H1 (cell line): ENCODE results near the gene EVI5. TPM values are rescaled to one million over a fixed set of nuclear protein-coding genes. Genes with fewer than 3 reads are reported as not detected.

ENCODE experiments used
- CTCF ChIA-PET: fragments of 300-600 bp; sonication (Branson Sonifier 250); formaldehyde crosslinking; loops from one replicate; lab custom pipeline; 2021; ENCODE audit not compliant: partially characterized antibody; lab: Charles Lee
- POLR2A ChIA-PET: fragments of 300-600 bp; sonication (Branson Sonifier 250); formaldehyde crosslinking; loops from one replicate; lab custom pipeline; 2021; ENCODE audit warnings: inconsistent platforms; ENCODE audit not compliant: partially characterized antibody; lab: Charles Lee
- DNase-seq, 2 experiments: peaks; one replicate each; pipeline versions ENCODE4 v3.0.0 to v3.0.0-alpha.2; 2010 to 2022; ENCODE audit warnings: low spot score in 2 of 2, low read depth in 1 of 2, mixed read lengths in 1 of 2
- FAIRE-seq: peaks from 2 replicates; lab custom pipeline; 2011; peaks lifted over from hg19 to GRCh38; lab: Jason Lieb, UNC
- H2AFZ ChIP-seq: 2 replicates; pipeline ENCODE4 v1.8.1; 2012; ENCODE audit warnings: low read length, inconsistent platforms
- H2AK5ac ChIP-seq: 2 replicates; pipeline ENCODE4 v1.6.1; 2013; ENCODE audit warnings: low read depth, low read length
- H2BK120ac ChIP-seq: replicated peaks from 2 replicates; pipeline ENCODE3; 2013; ENCODE audit warnings: low read depth, low read length, inconsistent platforms
- H2BK12ac ChIP-seq: 2 replicates; pipeline ENCODE4 v1.6.1; 2013; ENCODE audit warnings: low read depth, low read length
- H2BK15ac ChIP-seq: 2 replicates; pipeline ENCODE4 v1.6.1; 2013; ENCODE audit warnings: low read length
- H2BK20ac ChIP-seq: 2 replicates; pipeline ENCODE4 v1.6.1; 2013; ENCODE audit warnings: low read length
- H2BK5ac ChIP-seq: 2 replicates; pipeline ENCODE4 v1.6.1; 2013; ENCODE audit warnings: low read depth, low read length
- H3K14ac ChIP-seq: 2 replicates; pipeline ENCODE4 v1.6.1; 2013; ENCODE audit warnings: inconsistent platforms; ENCODE audit not compliant: insufficient read length
- H3K18ac ChIP-seq: 2 replicates; pipeline ENCODE4 v1.6.1; 2013; ENCODE audit warnings: low read length; ENCODE audit errors: extremely low read depth
- H3K23ac ChIP-seq: 2 replicates; pipeline ENCODE4 v1.6.1; 2013; ENCODE audit warnings: inconsistent platforms; ENCODE audit not compliant: insufficient read length
- H3K23me2 ChIP-seq: 2 replicates; pipeline ENCODE4 v1.6.1; 2013; ENCODE audit warnings: low read depth, low read length
- H3K27ac ChIP-seq: 2 replicates; pipeline ENCODE4 v1.6.1; 2011; ENCODE audit warnings: low read depth, low read length, inconsistent platforms
- H3K27me3 ChIP-seq, 4 experiments: replicated peaks in 1 of 4; 1 replicate in 1 of 4; 2 replicates in 3 of 4; pipeline versions ENCODE4 v1.6.1 to v1.8.1; 2011 to 2013; ENCODE audit warnings: low read length in 3 of 4, mild to moderate bottlenecking in 3 of 4, inconsistent platforms in 2 of 4, mixed read lengths in 2 of 4, moderate library complexity in 1 of 4; ENCODE audit not compliant: control insufficient read depth in 3 of 4, insufficient read depth in 3 of 4; ENCODE audit errors: extremely low read depth in 1 of 4
- H3K36me3 ChIP-seq, 4 experiments: 2 replicates each; pipeline versions ENCODE4 v1.6.1 to v1.8.1; 2011 to 2013; ENCODE audit warnings: mild to moderate bottlenecking in 4 of 4, low read length in 3 of 4, moderate library complexity in 2 of 4, control low read depth in 1 of 4, inconsistent platforms in 1 of 4; ENCODE audit not compliant: insufficient read depth in 4 of 4, control insufficient read depth in 2 of 4
- H3K4ac ChIP-seq: replicated peaks from 2 replicates; pipeline ENCODE3; 2013; ENCODE audit warnings: low read length, low read depth, mixed read lengths, inconsistent platforms; ENCODE audit not compliant: insufficient read length
- H3K4me1 ChIP-seq, 4 experiments: replicated peaks in 1 of 4; 1 replicate in 1 of 4; 2 replicates in 3 of 4; pipeline versions ENCODE4 v1.6.1 to v1.8.1; 2011 to 2013; ENCODE audit warnings: low read length in 3 of 4, inconsistent platforms in 2 of 4, mixed read lengths in 1 of 4; ENCODE audit not compliant: insufficient read depth in 4 of 4, control insufficient read depth in 3 of 4
- H3K4me2 ChIP-seq, 2 experiments: 2 replicates each; pipeline versions ENCODE4 v1.6.1 to v1.8.1; 2011 to 2013; ENCODE audit warnings: low read depth in 2 of 2, low read length in 2 of 2, control low read depth in 1 of 2, inconsistent platforms in 1 of 2, mild to moderate bottlenecking in 1 of 2; ENCODE audit not compliant: insufficient read depth in 1 of 2
- H3K4me3 ChIP-seq, 4 experiments: fragments of 200-600, 300-600 bp in 1 of 4; sonication (generic), shearing (Covaris generic), sonication (Bioruptor Twin) in 1 of 4; 2 replicates each; pipeline versions ENCODE4 v1.5.1 to v1.8.1; 2011 to 2016; ENCODE audit warnings: low read length in 4 of 4, low read depth in 3 of 4, control low read depth in 2 of 4, inconsistent platforms in 2 of 4, mild to moderate bottlenecking in 2 of 4, mixed read lengths in 1 of 4, moderate library complexity in 1 of 4; ENCODE audit not compliant: insufficient read depth in 2 of 4; ENCODE audit errors: extremely low read depth in 1 of 4
- H3K56ac ChIP-seq: replicated peaks from 2 replicates; pipeline ENCODE3; 2013; ENCODE audit warnings: low read depth, mild to moderate bottlenecking, mixed read lengths, low read length, inconsistent platforms; ENCODE audit not compliant: insufficient read length
- H3K79me1 ChIP-seq: 2 replicates; pipeline ENCODE4 v1.6.1; 2013; ENCODE audit warnings: low read depth, low read length, control low read depth
- H3K79me2 ChIP-seq, 2 experiments: 2 replicates each; pipeline versions ENCODE4 v1.6.1 to v1.8.1; 2012 to 2013; ENCODE audit warnings: low read length in 2 of 2, mild to moderate bottlenecking in 2 of 2, inconsistent platforms in 1 of 2; ENCODE audit not compliant: insufficient read depth in 2 of 2, control insufficient read depth in 1 of 2
- H3K9ac ChIP-seq, 4 experiments: replicated peaks in 1 of 4; 1 replicate in 1 of 4; 2 replicates in 3 of 4; pipeline versions ENCODE4 v1.6.1 to v1.8.1; 2011 to 2013; ENCODE audit warnings: low read depth in 3 of 4, low read length in 3 of 4, control low read depth in 2 of 4, mild to moderate bottlenecking in 2 of 4, moderate library complexity in 2 of 4, inconsistent platforms in 1 of 4; ENCODE audit errors: extremely low read depth in 1 of 4
- H3K9me3 ChIP-seq, 2 experiments: 2 replicates each; pipeline versions ENCODE4 v1.6.1 to v1.8.1; 2012 to 2013; ENCODE audit warnings: mild to moderate bottlenecking in 2 of 2, moderate library complexity in 2 of 2, control low read depth in 1 of 2, inconsistent platforms in 1 of 2, low read depth in 1 of 2, low read length in 1 of 2, mixed read lengths in 1 of 2; ENCODE audit not compliant: insufficient read depth in 2 of 2
- H4K20me1 ChIP-seq, 2 experiments: replicated peaks in 1 of 2; 2 replicates each; pipeline versions ENCODE3 to v1.8.1; 2011 to 2013; ENCODE audit warnings: inconsistent platforms in 2 of 2, low read length in 2 of 2, mild to moderate bottlenecking in 1 of 2; ENCODE audit not compliant: insufficient read depth in 2 of 2, control insufficient read depth in 1 of 2
- H4K5ac ChIP-seq: 2 replicates; pipeline ENCODE4 v1.6.1; 2013; ENCODE audit warnings: low read length, low read depth, mixed read lengths, inconsistent platforms; ENCODE audit not compliant: insufficient read length
- H4K8ac ChIP-seq: 2 replicates; pipeline ENCODE4 v1.8.0; 2013; ENCODE audit warnings: mild to moderate bottlenecking, moderate library complexity, low read length, inconsistent platforms; ENCODE audit not compliant: insufficient read depth; ENCODE audit errors: extremely low read depth
- H4K91ac ChIP-seq: replicated peaks from 2 replicates; pipeline ENCODE3; 2013; ENCODE audit warnings: low read length, mixed read lengths, inconsistent platforms; ENCODE audit not compliant: insufficient read length
- BRCA1 ChIP-seq: IDR thresholded peaks from 2 replicates; pipeline ENCODE4 v1.6.1; 2012; ENCODE audit warnings: low read depth, low read length, improper control_type of control experiment
- CHD2 ChIP-seq: IDR thresholded peaks from 2 replicates; pipeline ENCODE4 v1.6.1; 2012; ENCODE audit warnings: low read length, improper control_type of control experiment
- E2F6 ChIP-seq: IDR thresholded peaks from 2 replicates; pipeline ENCODE4 v1.6.1; 2012; ENCODE audit warnings: inconsistent platforms
- FOSL1 ChIP-seq: IDR thresholded peaks from 2 replicates; pipeline ENCODE4 v1.6.1; 2011; ENCODE audit warnings: mild to moderate bottlenecking, low read depth, low read length, moderate library complexity; ENCODE audit not compliant: insufficient read depth
- GTF2F1 ChIP-seq: IDR thresholded peaks from 2 replicates; pipeline ENCODE4 v1.6.1; 2012; ENCODE audit warnings: low read depth, low read length, improper control_type of control experiment, borderline replicate concordance
- NRF1 ChIP-seq: IDR thresholded peaks from 2 replicates; pipeline ENCODE4 v1.6.1; 2011; ENCODE audit warnings: mild to moderate bottlenecking, low read depth, low read length, improper control_type of control experiment
- SIRT6 ChIP-seq: IDR thresholded peaks from one replicate; pipeline ENCODE4 v1.7.1; 2012; ENCODE audit warnings: low read length, inconsistent platforms
- SUZ12 ChIP-seq: fragments of 200-600 bp; sonication (generic); IDR thresholded peaks from 2 replicates; pipeline ENCODE4 v1.6.1; 2012; ENCODE audit warnings: mild to moderate bottlenecking, inconsistent platforms, low read length, moderate library complexity, mixed read lengths
- TAF1 ChIP-seq: IDR thresholded peaks from 2 replicates; pipeline ENCODE4 v1.6.1; 2011; ENCODE audit warnings: mild to moderate bottlenecking, low read depth, low read length
- TAF7 ChIP-seq: optimal IDR thresholded peaks from 2 replicates; pipeline ENCODE3; 2011; ENCODE audit warnings: low read depth, mild to moderate bottlenecking, inconsistent platforms, low read length, moderate library complexity, borderline replicate concordance
- YY1 ChIP-seq: IDR thresholded peaks from 2 replicates; pipeline ENCODE4 v1.6.1; 2011; ENCODE audit warnings: low read depth, mild to moderate bottlenecking, low read length
- WGBS, 2 experiments: shearing (Covaris generic) in 1 of 2; methylation state at CpG; one replicate each; pipeline versions ENCODE4 v1.1.6 to v1.1.7; 2013 to 2015; ENCODE audit warnings: low lambda C conversion rate in 2 of 2, mixed read lengths in 2 of 2, inconsistent platforms in 1 of 2, low coverage in 1 of 2, missing lambda C conversion rate in 1 of 2; ENCODE audit not compliant: insufficient replicate concordance in 2 of 2, insufficient coverage in 1 of 2, insufficient read length in 1 of 2; ENCODE audit errors: extremely low coverage in 1 of 2, missing lambda C conversion rate in 1 of 2; 5-methylcytosine and 5-hydroxymethylcytosine counted together
- polyA plus RNA-seq, 7 experiments: library from polyadenylated mRNA; depleted of rRNA in 3 of 7; stranded (reverse) in 5 of 7; unstranded in 2 of 7; fragments of >200 nt in 5 of 7; fragments of 200-250 nt in 2 of 7; gene quantifications; 1 replicate in 5 of 7; 2 replicates in 1 of 7; 4 replicates in 1 of 7; pipeline versions ENCODE4 v1.2.1 to v1.2.3, GENCODE V29; 2011 to 2013; ENCODE audit warnings: missing spikeins in 2 of 7, mixed read lengths in 2 of 7
- total RNA-seq: library from RNA; stranded (reverse); fragmentation: NEBNext Ultra II Directional; extraction: Animal tissue kit (Norgen Biotek cat#: 25700); gene quantifications from 2 replicates; pipeline ENCODE4 v1.2.1, GENCODE V29; 2021
- TF ChIP-seq, protein P1 (sequence below), 3 experiments: IDR thresholded peaks; 1 replicate in 2 of 3; 2 replicates in 1 of 3; pipeline versions ENCODE4 v1.5.1 to v1.6.1; 2011; ENCODE audit warnings: low read length in 3 of 3, mild to moderate bottlenecking in 3 of 3, inconsistent platforms in 2 of 3, low read depth in 1 of 3, moderate library complexity in 1 of 3; ENCODE audit not compliant: insufficient read depth in 1 of 3; ENCODE audit errors: control extremely low read depth in 1 of 3

Gene EVI5
- total and polyA plus RNA-seq, 2 of the 8 experiments (the other 6 are each of a cell fraction or from before 2014, with no cell fraction given) = 1.7 to 13.7 TPM

GRCh38 chr1:92769856-92770255 is 15.1 kb downstream of the EVI5 start:
- H3K23me2 ChIP-seq = no peaks in the 10 kb centered on the region; the same call in 1 of the 2 replicates
- H4K20me1 ChIP-seq = peaks cover 0 to 2% of the 10 kb centered on the region in 2 experiments
- no peak overlapping the region for H3K56ac ChIP-seq
- no peak overlapping the region for H3K4ac ChIP-seq
- CTCF ChIA-PET = interaction anchor here (0.7 to 1.3 kb wide), 2 partner anchors 48 to 65 kb away, joined by 3 read pairs; no protein-coding TSS in a partner anchor
- H3K79me2 ChIP-seq = peaks cover 0 to 14% of the 10 kb centered on the region in 2 experiments; a peak in 2 of 4 replicates
- H2AFZ ChIP-seq = no peak overlapping the region
- no peaks in the 10 kb centered on the region; the same call in 1 of the 2 replicates for H3K79me1 ChIP-seq
- no peak for FAIRE-seq
- no peaks in the 10 kb centered on the region for H3K36me3 ChIP-seq
- H2BK12ac ChIP-seq = no peak overlapping the region
- H2BK20ac ChIP-seq = no peak overlapping the region
- no peak overlapping the region for H4K91ac ChIP-seq
- H3K9ac ChIP-seq = no peak overlapping the region
- H3K9me3 ChIP-seq = no peaks in the 10 kb centered on the region
- H2BK120ac ChIP-seq = no peak overlapping the region
- H3K18ac ChIP-seq = no peak overlapping the region
- H3K4me3 ChIP-seq = no peak overlapping the region
- no peak overlapping the region for H2AK5ac ChIP-seq
- H3K27ac ChIP-seq = no peak overlapping the region
- H4K5ac ChIP-seq = no peak overlapping the region
- H2BK5ac ChIP-seq = no peak overlapping the region
- POLR2A ChIA-PET = no interaction called here
- no peak overlapping the region for H3K14ac ChIP-seq
- H4K8ac ChIP-seq = no peak overlapping the region
- H3K23ac ChIP-seq = no peak overlapping the region
- H3K27me3 ChIP-seq = no peaks in the 10 kb centered on the region
- 98% methylated on average over 3 of the region's 3 CpGs; no CpG with 5 or more reads in 1 of the 2 experiments for WGBS, 2 experiments
- no peak overlapping the region for H3K4me2 ChIP-seq
- H3K4me1 ChIP-seq = no peaks in the 10 kb centered on the region; a peak in 2 of 7 replicates
- H2BK15ac ChIP-seq = no peak overlapping the region
- no peak for DNase-seq
- no peak for TF ChIP-seq CHD2
- TF ChIP-seq FOSL1 = no peak
- TF ChIP-seq YY1 = no peak
- TF ChIP-seq TAF1 = no peak
- TF ChIP-seq GTF2F1 = no peak
- TF ChIP-seq BRCA1 = no peak
- no peak for TF ChIP-seq TAF7
- TF ChIP-seq, protein P1, sequence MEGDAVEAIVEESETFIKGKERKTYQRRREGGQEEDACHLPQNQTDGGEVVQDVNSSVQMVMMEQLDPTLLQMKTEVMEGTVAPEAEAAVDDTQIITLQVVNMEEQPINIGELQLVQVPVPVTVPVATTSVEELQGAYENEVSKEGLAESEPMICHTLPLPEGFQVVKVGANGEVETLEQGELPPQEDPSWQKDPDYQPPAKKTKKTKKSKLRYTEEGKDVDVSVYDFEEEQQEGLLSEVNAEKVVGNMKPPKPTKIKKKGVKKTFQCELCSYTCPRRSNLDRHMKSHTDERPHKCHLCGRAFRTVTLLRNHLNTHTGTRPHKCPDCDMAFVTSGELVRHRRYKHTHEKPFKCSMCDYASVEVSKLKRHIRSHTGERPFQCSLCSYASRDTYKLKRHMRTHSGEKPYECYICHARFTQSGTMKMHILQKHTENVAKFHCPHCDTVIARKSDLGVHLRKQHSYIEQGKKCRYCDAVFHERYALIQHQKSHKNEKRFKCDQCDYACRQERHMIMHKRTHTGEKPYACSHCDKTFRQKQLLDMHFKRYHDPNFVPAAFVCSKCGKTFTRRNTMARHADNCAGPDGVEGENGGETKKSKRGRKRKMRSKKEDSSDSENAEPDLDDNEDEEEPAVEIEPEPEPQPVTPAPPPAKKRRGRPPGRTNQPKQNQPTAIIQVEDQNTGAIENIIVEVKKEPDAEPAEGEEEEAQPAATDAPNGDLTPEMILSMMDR (IDR thresholded peaks at IDR 0.05; ENCODE audit: control extremely low read depth in 1 of 3, insufficient read depth in 1 of 3, low read depth in 1 of 3, low read length in 3 of 3) = no peak
- TF ChIP-seq SUZ12 = no peak
- no peak for TF ChIP-seq SIRT6
- no peak for TF ChIP-seq E2F6
- no peak for TF ChIP-seq NRF1
